Right lobe of liver (tissue), 4 donors: Measurements from ENCODE around the gene RASSF5.

Experiments used
- CTCF ChIP-seq, 4 donors: fragments of 200-600 bp in 3 of 4; fragments of 450-650 bp in 1 of 4; IDR thresholded peaks; one replicate each; pipeline versions ENCODE4 v1.5.1 to v1.8.0; 2016 to 2022; ENCODE audit warnings: antibody characterized with exemption in 4 of 4, mild to moderate bottlenecking in 2 of 4
- POLR2A ChIP-seq: fragments of 450-650 bp; IDR thresholded peaks from one replicate; pipeline ENCODE4 v1.6.1; 2017; ENCODE audit warnings: antibody characterized with exemption, mild to moderate bottlenecking
- donor health status: DM: no; HTN: no; CAD: no.
- donor health status: DM: no; HTN: no; CAD: no.
- donor health status: DM: no; HTN: yes; CAD: no.

- TF ChIP-seq CTCF (IDR thresholded peaks at IDR 0.05): no peak
- TF ChIP-seq POLR2A: no peak
Measured at GRCh38 chr1:206578068-206578977, 71.0 kb downstream of the RASSF5 start.
